K562 (cell line): ENCODE data around the gene ASCC1. TPM values are rescaled to one million over a fixed set of nuclear protein-coding genes. Genes with fewer than 3 reads are reported as not detected.
A peak's percentile ranks its signal among the peaks of the same experiment; 100 is the strongest.

Source experiments
- BMI1 ChIP-seq: fragments of 150-350 bp; IDR thresholded peaks from 2 replicates; pipeline ENCODE4 v1.6.1; 2014; ENCODE audit warnings: low read length
- CBX1 ChIP-seq: sonication (generic); IDR thresholded peaks from 2 replicates; pipeline ENCODE4 v1.6.1; 2016; ENCODE audit warnings: antibody characterized with exemption, low read depth, mild to moderate bottlenecking
- CUX1 ChIP-seq: fragments of 200-800 bp; sonication (Bioruptor generic); IDR thresholded peaks from 2 replicates; pipeline ENCODE4 v1.6.1; 2016; ENCODE audit warnings: missing genetic modification characterization, missing compliant biosample characterization
- EP300 ChIP-seq: IDR thresholded peaks from 2 replicates; pipeline ENCODE4 v1.6.1; 2012; ENCODE audit warnings: low read length, improper control_type of control experiment
- HOXB6 ChIP-seq: fragments of 250-450 bp; sonication (Bioruptor Pico); IDR thresholded peaks from 2 replicates; pipeline ENCODE4 v1.5.1; 2022; ENCODE audit warnings: mild to moderate bottlenecking, borderline replicate concordance
- ID3 ChIP-seq, 2 experiments: fragments of 250-450 bp in 1 of 2; fragments of 450-650 bp in 1 of 2; sonication (Bioruptor Pico) in 1 of 2; IDR thresholded peaks; 2 replicates each; pipeline versions ENCODE4 v1.6.1 to v1.8.0; 2016 to 2021; ENCODE audit warnings: mild to moderate bottlenecking in 2 of 2, moderate library complexity in 2 of 2, missing compliant biosample characterization in 1 of 2, missing genetic modification characterization in 1 of 2
- L3MBTL2 ChIP-seq: fragments of 450-650 bp; IDR thresholded peaks from 2 replicates; pipeline ENCODE4 v1.6.1; 2016; ENCODE audit warnings: mild to moderate bottlenecking, moderate library complexity
- MTA2 ChIP-seq: fragments of 450-650 bp; IDR thresholded peaks from 2 replicates; pipeline ENCODE4 v1.6.1; 2016; ENCODE audit warnings: low read depth
- PRMT5 ChIP-seq: sonication (generic); formaldehyde crosslinking; IDR thresholded peaks from 2 replicates; pipeline ENCODE4 v1.5.0; 2020; ENCODE audit warnings: missing genetic modification reagents
- RBM22 ChIP-seq: fragments of 200-400 bp; formaldehyde crosslinking; IDR thresholded peaks from 2 replicates; pipeline ENCODE4 v1.6.1; 2018; ENCODE audit warnings: low read length, low read depth; ENCODE audit not compliant: poor library complexity, severe bottlenecking
- RBM34 ChIP-seq: fragments of 200-400 bp; formaldehyde crosslinking; IDR thresholded peaks from 2 replicates; pipeline ENCODE4 v1.6.1; 2018; ENCODE audit warnings: low read length, borderline replicate concordance; ENCODE audit not compliant: insufficient read depth
- SOX6 ChIP-seq: fragments of 450-650 bp; IDR thresholded peaks from 2 replicates; pipeline ENCODE4 v1.6.1; 2014; ENCODE audit warnings: mild to moderate bottlenecking
- STAT5A ChIP-seq: IDR thresholded peaks from 2 replicates; pipeline ENCODE4 v1.6.1; 2012; ENCODE audit warnings: low read length, inconsistent platforms, borderline replicate concordance
- USF1 ChIP-seq: sonication (generic); formaldehyde crosslinking; IDR thresholded peaks from 2 replicates; pipeline ENCODE4 v1.9.0; 2022; ENCODE audit warnings: mild to moderate bottlenecking, missing genetic modification reagents
- ZNF23 ChIP-seq: fragments of 250-450 bp; sonication (Bioruptor Pico); IDR thresholded peaks from 2 replicates; pipeline ENCODE4 v1.4.0; 2020; ENCODE audit warnings: mild to moderate bottlenecking
- ZNF592 ChIP-seq: fragments of 450-650 bp; IDR thresholded peaks from 2 replicates; pipeline ENCODE4 v1.6.1; 2017; ENCODE audit warnings: antibody characterized with exemption, mild to moderate bottlenecking
- polyA plus RNA-seq, 8 experiments: library from polyadenylated mRNA; depleted of rRNA in 4 of 8; stranded (reverse) in 5 of 8; unstranded in 3 of 8; fragments of >200 nt; fragmentation: Nextera tagmentation in 2 of 8; fragmentation: Illumina TruSeq in 1 of 8; extraction: Ambion mirVana in 2 of 8; extraction: Trizol in 1 of 8; gene quantifications; 2 replicates each; pipeline versions ENCODE4 v1.2.1 to v1.2.3, GENCODE V29; 2011 to 2014; ENCODE audit warnings: inconsistent platforms in 1 of 8, missing spikeins in 1 of 8
- total RNA-seq, 7 experiments: library from RNA; depleted of rRNA in 6 of 7; stranded (reverse); fragments of >200 nt in 6 of 7; fragmentation: Illumina TruSeq in 2 of 7; extraction: Trizol in 2 of 7; gene quantifications; 2 replicates each; pipeline versions ENCODE4 v1.2.1 to v1.2.3, GENCODE V29; 2011 to 2021; ENCODE audit warnings: low replicate concordance in 1 of 7

ASCC1 gene
- total and polyA plus RNA-seq, 9 of the 15 experiments (the other 6 are each of a cell fraction or from before 2014, with no cell fraction given): 31.7 to 73.3 (median 52.8) TPM

GRCh38 chr10:72254813-72255568 lies 38.9 kb upstream of the ASCC1 start (continued):
- TF ChIP-seq USF1 (CRISPR knock-in tag) (no peak), MTA2 (no peak), RBM34 (no peak), ID3 (CRISPR knock-in tag; IDR thresholded peaks at IDR 0.05) (no peak), ID3 (tag; IDR thresholded peaks at IDR 0.05) (peak; percentile 63), RBM22 (no peak), STAT5A (no peak), CUX1 (CRISPR knock-in tag) (no peak), ZNF23 (no peak), ZNF592 (peak; percentile 94), PRMT5 (no peak), BMI1 (no peak), L3MBTL2 (peak; percentile 31; the same call in 1 of the 2 replicates), SOX6 (no peak; the same call in none of the 2 replicates), EP300 (peak; percentile 48; the same call in 1 of the 2 replicates), HOXB6 (CRISPR knock-in tag) (no peak), CBX1 (peak; percentile 71; the same call in 1 of the 2 replicates)
